ENCODE results near the gene CPT1A.

GRCh38 chr11:68835749-68836148, 6.0 kb downstream of the CPT1A start:
- TF ChIP-seq MAX (IDR thresholded peaks at IDR 0.05; ENCODE audit: low read depth) (no peak), CTCF (IDR thresholded peaks at IDR 0.05) (no peak), SIN3A (IDR thresholded peaks at IDR 0.05; ENCODE audit: borderline replicate concordance, low read depth, low read length) (no peak), CHD2 (IDR thresholded peaks at IDR 0.05; ENCODE audit: low read length, partially characterized antibody) (no peak), TAF1 (IDR thresholded peaks at IDR 0.05; ENCODE audit: borderline replicate concordance, low read depth, low read length) (no peak), GABPA (IDR thresholded peaks at IDR 0.05; ENCODE audit: low read depth) (no peak), TCF12 (IDR thresholded peaks at IDR 0.05) (no peak), POLR2AphosphoS5 (IDR thresholded peaks at IDR 0.05; ENCODE audit: low read depth, low read length) (no peak), FOXJ3 (CRISPR knock-in tag; IDR thresholded peaks at IDR 0.05) (no peak)

Data from SK-N-SH (cell line).